K562 (cell line): ENCODE results near the gene IL1F10. TPM values are rescaled to one million over a fixed set of nuclear protein-coding genes. Genes with fewer than 3 reads are reported as not detected.

ENCODE experiments used
- ARID1B ChIP-seq: fragments of 450-650 bp; IDR thresholded peaks from 2 replicates; pipeline ENCODE4 v1.6.1; 2016; ENCODE audit warnings: antibody characterized with exemption, mild to moderate bottlenecking, inconsistent platforms
- BRD4 ChIP-seq: fragments of 200-600 bp; sonication (generic); IDR thresholded peaks from 2 replicates; pipeline ENCODE4 v1.6.1; 2017; ENCODE audit warnings: inconsistent platforms
- CBFA2T3 ChIP-seq: fragments of 450-650 bp; IDR thresholded peaks from 2 replicates; pipeline ENCODE4 v1.6.1; 2017
- DIDO1 ChIP-seq: fragments of 450-650 bp; IDR thresholded peaks from 2 replicates; pipeline ENCODE4 v1.6.1; 2016; ENCODE audit warnings: low read depth, missing biosample characterization, missing genetic modification characterization
- E2F6 ChIP-seq, 2 experiments: IDR thresholded peaks; 2 replicates each; pipeline ENCODE4 v1.6.1; 2011; ENCODE audit warnings: borderline replicate concordance in 1 of 2, control low read depth in 1 of 2, low read depth in 1 of 2, low read length in 1 of 2, mild to moderate bottlenecking in 1 of 2, mixed read lengths in 1 of 2, moderate library complexity in 1 of 2; ENCODE audit not compliant: insufficient read depth in 1 of 2, insufficient read length in 1 of 2, poor library complexity in 1 of 2, severe bottlenecking in 1 of 2; ENCODE audit errors: extremely low read depth in 1 of 2
- ELK1 ChIP-seq: sonication (generic); formaldehyde crosslinking; IDR thresholded peaks from 2 replicates; pipeline ENCODE4 v1.8.1; 2022; ENCODE audit warnings: missing genetic modification reagents
- HDAC8 ChIP-seq: fragments of 450-650 bp; IDR thresholded peaks from 2 replicates; pipeline ENCODE4 v1.6.1; 2016; ENCODE audit warnings: mild to moderate bottlenecking, missing genetic modification characterization, moderate library complexity, missing compliant biosample characterization
- NFE2 ChIP-seq: IDR thresholded peaks from 2 replicates; pipeline ENCODE4 v1.6.1; 2014; ENCODE audit warnings: antibody characterized with exemption, low read depth
- NRF1 ChIP-seq, 2 experiments: fragments of 450-650 bp; IDR thresholded peaks in 1 of 2; conservative IDR thresholded peaks in 1 of 2; 2 replicates each; pipeline ENCODE4 v1.6.1; 2014; ENCODE audit warnings: mild to moderate bottlenecking in 2 of 2
- RUNX1 ChIP-seq: sonication (generic); IDR thresholded peaks from 2 replicates; pipeline ENCODE4 v1.6.1; 2016; ENCODE audit warnings: antibody characterized with exemption, low read depth
- USF1 ChIP-seq: sonication (generic); formaldehyde crosslinking; IDR thresholded peaks from 2 replicates; pipeline ENCODE4 v1.9.0; 2022; ENCODE audit warnings: mild to moderate bottlenecking, missing genetic modification reagents
- USF2 ChIP-seq: sonication (generic); formaldehyde crosslinking; IDR thresholded peaks from 2 replicates; pipeline ENCODE4 v1.5.0; 2020; ENCODE audit warnings: missing genetic modification reagents
- ZBTB12 ChIP-seq: fragments of 250-450 bp; sonication (Bioruptor Pico); IDR thresholded peaks from 2 replicates; pipeline ENCODE4 v1.4.0; 2020
- ZBTB17 ChIP-seq: fragments of 450-650 bp; formaldehyde crosslinking; IDR thresholded peaks from 2 replicates; pipeline ENCODE4 v1.4.0; 2020; ENCODE audit warnings: mild to moderate bottlenecking
- ZBTB33 ChIP-seq: sonication (generic); formaldehyde crosslinking; IDR thresholded peaks from 2 replicates; pipeline ENCODE4 v1.8.1; 2023; ENCODE audit warnings: mild to moderate bottlenecking, missing genetic modification reagents
- ZNF143 ChIP-seq: sonication (generic); formaldehyde crosslinking; IDR thresholded peaks from 2 replicates; pipeline ENCODE4 v1.9.0; 2022; ENCODE audit warnings: mild to moderate bottlenecking, missing genetic modification reagents
- ZNF511 ChIP-seq: sonication (generic); formaldehyde crosslinking; IDR thresholded peaks from 2 replicates; pipeline ENCODE4 v1.8.0; 2022; ENCODE audit warnings: mild to moderate bottlenecking, missing genetic modification reagents
- ZNF584 ChIP-seq: fragments of 200-800 bp; sonication (Bioruptor generic); IDR thresholded peaks from 2 replicates; pipeline ENCODE4 v1.6.1; 2016; ENCODE audit warnings: low read depth, mild to moderate bottlenecking, missing genetic modification characterization, missing compliant biosample characterization
- ZNF75A ChIP-seq: fragments of 450-650 bp; formaldehyde crosslinking; IDR thresholded peaks from 2 replicates; pipeline ENCODE4 v1.4.0; 2020; ENCODE audit warnings: mild to moderate bottlenecking
- ZZZ3 ChIP-seq: fragments of 450-650 bp; IDR thresholded peaks from 2 replicates; pipeline ENCODE4 v1.6.1; 2016; ENCODE audit warnings: antibody characterized with exemption, mild to moderate bottlenecking, moderate library complexity
- polyA plus RNA-seq, 8 experiments: library from polyadenylated mRNA; depleted of rRNA in 4 of 8; stranded (reverse) in 5 of 8; unstranded in 3 of 8; fragments of >200 nt; fragmentation: Nextera tagmentation in 2 of 8; fragmentation: Illumina TruSeq in 1 of 8; extraction: Ambion mirVana in 2 of 8; extraction: Trizol in 1 of 8; gene quantifications; 2 replicates each; pipeline versions ENCODE4 v1.2.1 to v1.2.3, GENCODE V29; 2011 to 2014; ENCODE audit warnings: inconsistent platforms in 1 of 8, missing spikeins in 1 of 8
- total RNA-seq, 7 experiments: library from RNA; depleted of rRNA in 6 of 7; stranded (reverse); fragments of >200 nt in 6 of 7; fragmentation: Illumina TruSeq in 2 of 7; extraction: Trizol in 2 of 7; gene quantifications; 2 replicates each; pipeline versions ENCODE4 v1.2.1 to v1.2.3, GENCODE V29; 2011 to 2021; ENCODE audit warnings: low replicate concordance in 1 of 7

IL1F10 gene
- total and polyA plus RNA-seq, 9 of the 15 experiments (the other 6 are each of a cell fraction or from before 2014, with no cell fraction given): not detected

GRCh38 chr2:113117541-113118262 lies 49.9 kb downstream of the IL1F10 start (continued):
- 0 out of 2 replicates have a peak, but pooled peaks have one; percentile 9 for TF ChIP-seq USF1 (CRISPR knock-in tag)
- peak; percentile 68; the same call in 1 of the 2 replicates for TF ChIP-seq ZNF584 (CRISPR knock-in tag)
- peak; percentile 27; the same call in 1 of the 2 replicates for TF ChIP-seq ARID1B
- TF ChIP-seq ZBTB33 (CRISPR knock-in tag): no peak
- no peak for TF ChIP-seq BRD4
- peak; percentile 36; the same call in 1 of the 2 replicates for TF ChIP-seq NFE2
- TF ChIP-seq RUNX1: no peak
- TF ChIP-seq NRF1 (conservative IDR thresholded peaks at IDR 0.05 in 1 of 2, IDR thresholded peaks at IDR 0.05 in 1 of 2): 0 out of 4 replicates have a peak, but pooled peaks of 1 of the 2 experiments have one; percentile 12
- no peak for TF ChIP-seq ZZZ3
- TF ChIP-seq CBFA2T3: peak; percentile 35; the same call in 1 of the 2 replicates
- TF ChIP-seq ZNF511 (CRISPR knock-in tag): no peak
- TF ChIP-seq ZNF75A (CRISPR knock-in tag): no peak
- no peak for TF ChIP-seq ZBTB12 (CRISPR knock-in tag)
- TF ChIP-seq ELK1 (CRISPR knock-in tag): no peak
- TF ChIP-seq E2F6 (IDR thresholded peaks at IDR 0.05; ENCODE audit: borderline replicate concordance in 1 of 2, extremely low read depth in 1 of 2, insufficient read depth in 1 of 2, insufficient read length in 1 of 2, low read depth in 1 of 2, low read length in 1 of 2, poor library complexity in 1 of 2, severe bottlenecking in 1 of 2): peak in 1 of 2 experiments; percentile 50
- peak; percentile 43; the same call in 1 of the 2 replicates for TF ChIP-seq USF2 (CRISPR knock-in tag)
- no peak for TF ChIP-seq HDAC8
- no peak for TF ChIP-seq DIDO1 (tag)
- TF ChIP-seq ZBTB17 (CRISPR knock-in tag): no peak
- no peak for TF ChIP-seq ZNF143
